CD4-positive, alpha-beta T cell (primary cell): ENCODE measurements around the gene SCGB3A2. TPM values are rescaled to one million over a fixed set of nuclear protein-coding genes. Genes with fewer than 3 reads are reported as not detected.

Experiments
- ATAC-seq: fragments of 200-7000 bp; cut with Tn5 transposase; one replicate; pipeline ENCODE4 v1.10.0; 2022; ENCODE audit warnings: mild to moderate bottlenecking; ENCODE audit not compliant: poor library complexity
- CTCF ChIA-PET: fragments of 350-600 bp; sonication (Branson Sonifier 250); formaldehyde crosslinking; loops from one replicate; lab custom pipeline; 2021; ENCODE audit warnings: antibody characterized with exemption, inconsistent platforms; lab: Charles Lee
- POLR2A ChIA-PET: fragments of 350-600 bp; sonication (Branson Sonifier 250); formaldehyde crosslinking; loops from one replicate; lab custom pipeline; 2021; ENCODE audit warnings: antibody characterized with exemption, inconsistent platforms; lab: Charles Lee
- DNase-seq, 14 experiments: peaks; one replicate each; pipeline ENCODE4 v3.0.0-alpha.2; 2013 to 2020; ENCODE audit warnings: mixed read lengths in 2 of 14
- H3K27ac ChIP-seq, 2 donors: one replicate each; pipeline versions ENCODE4 v1.5.1 to v1.7.0; 2013; ENCODE audit warnings: low read length in 2 of 2, low read depth in 1 of 2, mild to moderate bottlenecking in 1 of 2
- H3K27me3 ChIP-seq, 2 experiments: 1 replicate in 1 of 2; 2 replicates in 1 of 2; pipeline versions ENCODE4 v1.6.1 to v1.7.0; 2013; ENCODE audit warnings: low read length in 2 of 2, control low read depth in 1 of 2, mild to moderate bottlenecking in 1 of 2, moderate library complexity in 1 of 2; ENCODE audit not compliant: insufficient read depth in 2 of 2, control insufficient read depth in 1 of 2
- H3K36me3 ChIP-seq: one replicate; pipeline ENCODE4 v1.6.1; 2013; ENCODE audit warnings: low read length, control low read depth; ENCODE audit not compliant: insufficient read depth
- H3K4me1 ChIP-seq: one replicate; pipeline ENCODE4 v1.6.1; 2013; ENCODE audit warnings: low read length, control low read depth; ENCODE audit not compliant: insufficient read depth
- H3K4me3 ChIP-seq: one replicate; pipeline ENCODE4 v1.5.1; 2013; ENCODE audit warnings: mild to moderate bottlenecking, low read length, moderate library complexity
- H3K9me3 ChIP-seq, 2 experiments: 1 replicate in 1 of 2; 2 replicates in 1 of 2; pipeline versions ENCODE4 v1.6.1 to v1.7.0; 2013; ENCODE audit warnings: low read length in 2 of 2, mild to moderate bottlenecking in 2 of 2, control low read depth in 1 of 2, moderate library complexity in 1 of 2; ENCODE audit not compliant: control insufficient read depth in 1 of 2, insufficient read depth in 1 of 2
- H3K27ac Mint-ChIP-seq: one replicate; pipeline ENCODE4 v1.8.0; 2020; ENCODE audit warnings: mixed read lengths
- H3K27me3 Mint-ChIP-seq: one replicate; pipeline ENCODE4 v1.8.0; 2021; ENCODE audit warnings: mixed read lengths
- H3K36me3 Mint-ChIP-seq: one replicate; pipeline ENCODE4 v1.8.0; 2021; ENCODE audit warnings: low read depth, mixed read lengths
- H3K4me1 Mint-ChIP-seq: one replicate; pipeline ENCODE4 v1.8.0; 2021; ENCODE audit warnings: low read depth, mixed read lengths
- H3K4me3 Mint-ChIP-seq: one replicate; pipeline ENCODE4 v1.8.0; 2020; ENCODE audit warnings: mild to moderate bottlenecking, mixed read lengths
- H3K9me3 Mint-ChIP-seq: one replicate; pipeline ENCODE4 v1.8.0; 2020; ENCODE audit warnings: mixed read lengths
- CTCF ChIP-seq: fragments of 200-600 bp; IDR thresholded peaks from one replicate; pipeline ENCODE4 v1.8.0; 2022; ENCODE audit warnings: antibody characterized with exemption, mild to moderate bottlenecking
- intact Hi-C, 2 experiments: fragments of 100-400 bp; cut with DNase I in 1 of 2; cut with micrococcal nuclease in 1 of 2; formaldehyde crosslinking; loops; one replicate each; pipeline versions ENCODE4 v1.15.1 to v1.9.0; 2023 to 2025; cut with DNase I, micrococcal nuclease
- total RNA-seq, 174 experiments: library from RNA in 2 of 174; stranded (reverse) in 2 of 174; gene quantifications; one replicate each; pipeline ENCODE4 v1.2.3 and lab custom pipeline; 2021 to 2026

The SCGB3A2 gene
- total RNA-seq, 2 experiments from 2014 or later: not detected

GRCh38 chr5:147906326-147907095, 28.0 kb downstream of the SCGB3A2 start, which contains the start of gene C5orf46:
Gene C5orf46 (minus strand): TSS chr5:147906538. CDS start chr5:147906501, 37 bp downstream.
- H3K36me3 Mint-ChIP-seq: no peaks in the 10 kb centered on the region
- H3K9me3 Mint-ChIP-seq: no peaks in the 10 kb centered on the region
- no peak within 1 kb of the TSS for H3K27ac Mint-ChIP-seq
- Histone ChIP-seq H3K4me3 (no peak within 1 kb of the TSS), H3K27me3 (no peaks in the 10 kb centered on the region), H3K4me1 (no peaks in the 10 kb centered on the region), H3K36me3 (no peaks in the 10 kb centered on the region), H3K27ac (no peak within 1 kb of the TSS), H3K9me3 (no peaks in the 10 kb centered on the region)
- no peaks in the 10 kb centered on the region for H3K4me1 Mint-ChIP-seq
- H3K4me3 Mint-ChIP-seq: no peak within 1 kb of the TSS
- ATAC-seq (no peak), DNase-seq (no peak)
- H3K27me3 Mint-ChIP-seq: no peaks in the 10 kb centered on the region
- intact Hi-C loops: no loop called here
- TF ChIP-seq CTCF: no peak
- ChIA-PET CTCF (no interaction called here), POLR2A (no interaction called here)

GRCh38 chr5:147911427-147911826, 32.9 kb downstream of the SCGB3A2 start:
- H3K36me3 Mint-ChIP-seq: no peaks in the 10 kb centered on the region
- Histone ChIP-seq H3K27me3 (peaks cover 0 to 7% of the 10 kb centered on the region in 2 experiments), H3K9me3 (peaks cover 0 to 4% of the 10 kb centered on the region in 2 experiments), H3K4me1 (no peaks in the 10 kb centered on the region), H3K27ac (no peak overlapping the region), H3K36me3 (no peaks in the 10 kb centered on the region), H3K4me3 (no peak overlapping the region)
- POLR2A ChIA-PET: no interaction called here
- H3K4me3 Mint-ChIP-seq: no peak overlapping the region
- no peak overlapping the region for H3K27ac Mint-ChIP-seq
- TF ChIP-seq CTCF: no peak
- CTCF ChIA-PET: no interaction called here
- peaks cover 13% of the 10 kb centered on the region for H3K27me3 Mint-ChIP-seq
- DNase-seq: no peak
- no peaks in the 10 kb centered on the region for H3K4me1 Mint-ChIP-seq
- intact Hi-C loops: no loop called here
- H3K9me3 Mint-ChIP-seq: no peaks in the 10 kb centered on the region
- ATAC-seq: no peak

- TF ChIP-seq CTCF: no peak
- ChIA-PET CTCF (no interaction called here), POLR2A (no interaction called here)
- ATAC-seq (no peak), DNase-seq (no peak)
- H3K27me3 Mint-ChIP-seq: peaks cover 13% of the 10 kb centered on the region
- Histone ChIP-seq H3K4me3 (no peak overlapping the region), H3K27ac (no peak overlapping the region), H3K9me3 (peaks cover 0 to 4% of the 10 kb centered on the region in 2 experiments), H3K36me3 (no peaks in the 10 kb centered on the region), H3K27me3 (peaks cover 0 to 7% of the 10 kb centered on the region in 2 experiments), H3K4me1 (no peaks in the 10 kb centered on the region)
- no peaks in the 10 kb centered on the region for H3K9me3 Mint-ChIP-seq
- H3K4me3 Mint-ChIP-seq: no peak overlapping the region
- no peaks in the 10 kb centered on the region for H3K36me3 Mint-ChIP-seq
- H3K4me1 Mint-ChIP-seq: no peaks in the 10 kb centered on the region
- intact Hi-C loops: no loop called here
- H3K27ac Mint-ChIP-seq: no peak overlapping the region
Observed at GRCh38 chr5:147912011-147912410, 33.5 kb downstream of the SCGB3A2 start.
